WTC11 (cell line): Measurements from ENCODE around the gene PCK2. TPM values are rescaled to one million over a fixed set of nuclear protein-coding genes. Genes with fewer than 3 reads are reported as not detected.

Source experiments
- ATAC-seq: fragments of 200-7000 bp; cut with Tn5 transposase; 2 replicates; pipeline ENCODE4 v1.10.0; 2021; ENCODE audit warnings: mild to moderate bottlenecking, moderate library complexity
- CTCF ChIA-PET: fragments of 300-600 bp; sonication (Branson Sonifier 250); formaldehyde crosslinking; loops from one replicate; lab custom pipeline; 2021; ENCODE audit warnings: antibody characterized with exemption; lab: Charles Lee
- POLR2A ChIA-PET: fragments of 350-600 bp; sonication (Branson Sonifier 250); formaldehyde crosslinking; loops from one replicate; lab custom pipeline; 2021; ENCODE audit warnings: antibody characterized with exemption; lab: Charles Lee
- DNase-seq: peaks from one replicate; pipeline ENCODE4 v3.0.0; 2021; ENCODE audit warnings: low spot score
- H3K27ac Mint-ChIP-seq: 2 replicates; pipeline ENCODE4 v1.8.0; 2021; ENCODE audit warnings: mixed read lengths
- H3K27me3 Mint-ChIP-seq: 2 replicates; pipeline ENCODE4 v1.8.0; 2021; ENCODE audit warnings: low read depth, mild to moderate bottlenecking, moderate library complexity, mixed read lengths
- H3K36me3 Mint-ChIP-seq: 2 replicates; pipeline ENCODE4 v1.8.0; 2021; ENCODE audit warnings: mixed read lengths
- H3K4me1 Mint-ChIP-seq: 2 replicates; pipeline ENCODE4 v1.8.0; 2022; ENCODE audit warnings: mixed read lengths
- H3K4me3 Mint-ChIP-seq: 2 replicates; pipeline ENCODE4 v1.8.0; 2021; ENCODE audit warnings: mild to moderate bottlenecking, moderate library complexity, mixed read lengths
- H3K9me3 Mint-ChIP-seq: 2 replicates; pipeline ENCODE4 v1.8.0; 2021; ENCODE audit warnings: mixed read lengths
- ATF1 ChIP-seq: sonication (generic); formaldehyde crosslinking; IDR thresholded peaks from 2 replicates; pipeline ENCODE4 v1.8.1; 2023; ENCODE audit warnings: mild to moderate bottlenecking, moderate library complexity, missing genetic modification reagents
- ELF4 ChIP-seq: sonication (generic); formaldehyde crosslinking; IDR thresholded peaks from 2 replicates; pipeline ENCODE4 v1.8.1; 2022; ENCODE audit warnings: low read depth, mild to moderate bottlenecking, moderate library complexity, missing genetic modification reagents
- GRHL2 ChIP-seq: fragments of 250-450 bp; sonication (Bioruptor Pico); IDR thresholded peaks from 2 replicates; pipeline ENCODE4 v1.8.0; 2022; ENCODE audit warnings: mild to moderate bottlenecking, moderate library complexity; ENCODE audit not compliant: insufficient replicate concordance, severe bottlenecking
- JUN ChIP-seq: sonication (generic); formaldehyde crosslinking; IDR thresholded peaks from 2 replicates; pipeline ENCODE4 v1.8.0; 2023; ENCODE audit warnings: mild to moderate bottlenecking, missing genetic modification reagents
- MXD4 ChIP-seq: fragments of 250-450 bp; sonication (Bioruptor Pico); IDR thresholded peaks from 2 replicates; pipeline ENCODE4 v1.8.0; 2021; ENCODE audit warnings: mild to moderate bottlenecking, moderate library complexity, borderline replicate concordance
- NR3C1 ChIP-seq: sonication (generic); formaldehyde crosslinking; conservative IDR thresholded peaks from 2 replicates; pipeline ENCODE4 v1.8.1; 2023; ENCODE audit warnings: low read depth, mild to moderate bottlenecking, missing genetic modification reagents
- TP53 ChIP-seq: sonication (generic); formaldehyde crosslinking; IDR thresholded peaks from 2 replicates; pipeline ENCODE4 v1.8.1; 2023; ENCODE audit warnings: mild to moderate bottlenecking, missing genetic modification reagents
- ZNF219 ChIP-seq: sonication (generic); formaldehyde crosslinking; IDR thresholded peaks from 2 replicates; pipeline ENCODE4 v1.8.0; 2023; ENCODE audit warnings: missing genetic modification reagents, mild to moderate bottlenecking, borderline replicate concordance
- ZNF263 ChIP-seq: sonication (generic); formaldehyde crosslinking; IDR thresholded peaks from 2 replicates; pipeline ENCODE4 v1.8.1; 2022; ENCODE audit warnings: low read depth, mild to moderate bottlenecking, moderate library complexity, missing genetic modification reagents
- ZNF423 ChIP-seq: fragments of 250-450 bp; sonication (Bioruptor Pico); IDR thresholded peaks from 2 replicates; pipeline ENCODE4 v2.1.2; 2022; ENCODE audit warnings: mild to moderate bottlenecking, moderate library complexity
- ZNF671 ChIP-seq: fragments of 250-450 bp; sonication (Bioruptor Pico); IDR thresholded peaks from 2 replicates; pipeline ENCODE4 v1.8.0; 2021; ENCODE audit warnings: mild to moderate bottlenecking
- total RNA-seq: library from RNA; stranded (reverse); gene quantifications from 3 replicates; pipeline ENCODE4 v1.2.3, GENCODE V29; 2021
- TF ChIP-seq, protein P1 (sequence below): sonication (generic); formaldehyde crosslinking; IDR thresholded peaks from 2 replicates; pipeline ENCODE4 v1.8.0; 2022; ENCODE audit warnings: mild to moderate bottlenecking, missing genetic modification reagents
- TF ChIP-seq, protein P2 (sequence below): sonication (generic); formaldehyde crosslinking; IDR thresholded peaks from 2 replicates; pipeline ENCODE4 v1.8.1; 2022; ENCODE audit warnings: mild to moderate bottlenecking, moderate library complexity, missing genetic modification reagents
- TF ChIP-seq, protein P3 (sequence below): sonication (generic); formaldehyde crosslinking; IDR thresholded peaks from 2 replicates; pipeline ENCODE4 v1.8.1; 2022; ENCODE audit warnings: missing genetic modification reagents, borderline replicate concordance
- TF ChIP-seq, protein P4 (sequence below): sonication (generic); formaldehyde crosslinking; conservative IDR thresholded peaks from 2 replicates; pipeline ENCODE4 v1.8.1; 2022; ENCODE audit warnings: mild to moderate bottlenecking, missing genetic modification reagents
- TF ChIP-seq, protein P5 (sequence below): sonication (generic); formaldehyde crosslinking; IDR thresholded peaks from 2 replicates; pipeline ENCODE4 v1.8.0; 2022; ENCODE audit warnings: missing genetic modification reagents
- TF ChIP-seq, protein P6 (sequence below): sonication (generic); formaldehyde crosslinking; IDR thresholded peaks from 2 replicates; pipeline ENCODE4 v1.8.1; 2023; ENCODE audit warnings: mild to moderate bottlenecking, missing genetic modification reagents
- TF ChIP-seq, protein P7 (sequence below): fragments of 250-450 bp; sonication (Bioruptor Pico); IDR thresholded peaks from 2 replicates; pipeline ENCODE4 v1.8.0; 2021; ENCODE audit warnings: mild to moderate bottlenecking
- TF ChIP-seq, protein P8 (sequence below): sonication (generic); formaldehyde crosslinking; IDR thresholded peaks from 2 replicates; pipeline ENCODE4 v1.8.0; 2023; ENCODE audit warnings: missing genetic modification reagents

PCK2 gene
- total RNA-seq, 1 experiment from 2014 or later = 67.0 TPM

DNA sequence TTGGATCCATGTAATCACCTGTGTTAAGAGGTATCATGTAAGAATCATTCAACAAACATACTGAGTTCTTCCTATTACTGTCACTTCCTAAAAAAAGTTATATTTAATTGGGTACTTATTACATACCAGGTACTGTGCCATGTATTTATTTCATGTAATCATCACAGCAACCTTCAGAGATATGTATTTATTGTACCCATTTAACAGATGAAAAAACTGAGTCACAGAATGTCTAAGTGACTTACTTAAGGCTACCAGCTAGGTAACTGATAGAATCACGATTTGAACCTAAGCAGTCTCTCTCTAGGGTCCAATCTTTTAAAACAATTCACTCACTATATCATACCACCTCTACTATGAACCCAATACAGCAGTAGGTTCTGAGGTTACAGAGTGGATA is 50.3 kb downstream of the PCK2 start (continued):
- TF ChIP-seq, protein P1, sequence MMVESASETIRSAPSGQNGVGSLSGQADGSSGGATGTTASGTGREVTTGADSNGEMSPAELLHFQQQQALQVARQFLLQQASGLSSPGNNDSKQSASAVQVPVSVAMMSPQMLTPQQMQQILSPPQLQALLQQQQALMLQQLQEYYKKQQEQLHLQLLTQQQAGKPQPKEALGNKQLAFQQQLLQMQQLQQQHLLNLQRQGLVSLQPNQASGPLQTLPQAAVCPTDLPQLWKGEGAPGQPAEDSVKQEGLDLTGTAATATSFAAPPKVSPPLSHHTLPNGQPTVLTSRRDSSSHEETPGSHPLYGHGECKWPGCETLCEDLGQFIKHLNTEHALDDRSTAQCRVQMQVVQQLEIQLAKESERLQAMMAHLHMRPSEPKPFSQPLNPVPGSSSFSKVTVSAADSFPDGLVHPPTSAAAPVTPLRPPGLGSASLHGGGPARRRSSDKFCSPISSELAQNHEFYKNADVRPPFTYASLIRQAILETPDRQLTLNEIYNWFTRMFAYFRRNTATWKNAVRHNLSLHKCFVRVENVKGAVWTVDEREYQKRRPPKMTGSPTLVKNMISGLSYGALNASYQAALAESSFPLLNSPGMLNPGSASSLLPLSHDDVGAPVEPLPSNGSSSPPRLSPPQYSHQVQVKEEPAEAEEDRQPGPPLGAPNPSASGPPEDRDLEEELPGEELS = no peak
- TF ChIP-seq, protein P2, sequence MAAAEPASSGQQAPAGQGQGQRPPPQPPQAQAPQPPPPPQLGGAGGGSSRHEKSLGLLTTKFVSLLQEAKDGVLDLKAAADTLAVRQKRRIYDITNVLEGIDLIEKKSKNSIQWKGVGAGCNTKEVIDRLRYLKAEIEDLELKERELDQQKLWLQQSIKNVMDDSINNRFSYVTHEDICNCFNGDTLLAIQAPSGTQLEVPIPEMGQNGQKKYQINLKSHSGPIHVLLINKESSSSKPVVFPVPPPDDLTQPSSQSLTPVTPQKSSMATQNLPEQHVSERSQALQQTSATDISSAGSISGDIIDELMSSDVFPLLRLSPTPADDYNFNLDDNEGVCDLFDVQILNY (CRISPR knock-in tag) = no peak
- TF ChIP-seq, protein P3, sequence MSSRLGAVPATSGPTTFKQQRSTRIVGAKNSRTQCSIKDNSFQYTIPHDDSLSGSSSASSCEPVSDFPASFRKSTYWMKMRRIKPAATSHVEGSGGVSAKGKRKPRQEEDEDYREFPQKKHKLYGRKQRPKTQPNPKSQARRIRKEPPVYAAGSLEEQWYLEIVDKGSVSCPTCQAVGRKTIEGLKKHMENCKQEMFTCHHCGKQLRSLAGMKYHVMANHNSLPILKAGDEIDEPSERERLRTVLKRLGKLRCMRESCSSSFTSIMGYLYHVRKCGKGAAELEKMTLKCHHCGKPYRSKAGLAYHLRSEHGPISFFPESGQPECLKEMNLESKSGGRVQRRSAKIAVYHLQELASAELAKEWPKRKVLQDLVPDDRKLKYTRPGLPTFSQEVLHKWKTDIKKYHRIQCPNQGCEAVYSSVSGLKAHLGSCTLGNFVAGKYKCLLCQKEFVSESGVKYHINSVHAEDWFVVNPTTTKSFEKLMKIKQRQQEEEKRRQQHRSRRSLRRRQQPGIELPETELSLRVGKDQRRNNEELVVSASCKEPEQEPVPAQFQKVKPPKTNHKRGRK (CRISPR knock-in tag) = no peak
- TF ChIP-seq ZNF263 (CRISPR knock-in tag) = no peak
- TF ChIP-seq ZNF423 (CRISPR knock-in tag) = no peak
- TF ChIP-seq, protein P4, sequence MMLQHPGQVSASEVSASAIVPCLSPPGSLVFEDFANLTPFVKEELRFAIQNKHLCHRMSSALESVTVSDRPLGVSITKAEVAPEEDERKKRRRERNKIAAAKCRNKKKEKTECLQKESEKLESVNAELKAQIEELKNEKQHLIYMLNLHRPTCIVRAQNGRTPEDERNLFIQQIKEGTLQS = no peak
- TF ChIP-seq MXD4 (CRISPR knock-in tag) = no peak
- no peak for TF ChIP-seq ATF1 (CRISPR knock-in tag)
- TF ChIP-seq, protein P5, sequence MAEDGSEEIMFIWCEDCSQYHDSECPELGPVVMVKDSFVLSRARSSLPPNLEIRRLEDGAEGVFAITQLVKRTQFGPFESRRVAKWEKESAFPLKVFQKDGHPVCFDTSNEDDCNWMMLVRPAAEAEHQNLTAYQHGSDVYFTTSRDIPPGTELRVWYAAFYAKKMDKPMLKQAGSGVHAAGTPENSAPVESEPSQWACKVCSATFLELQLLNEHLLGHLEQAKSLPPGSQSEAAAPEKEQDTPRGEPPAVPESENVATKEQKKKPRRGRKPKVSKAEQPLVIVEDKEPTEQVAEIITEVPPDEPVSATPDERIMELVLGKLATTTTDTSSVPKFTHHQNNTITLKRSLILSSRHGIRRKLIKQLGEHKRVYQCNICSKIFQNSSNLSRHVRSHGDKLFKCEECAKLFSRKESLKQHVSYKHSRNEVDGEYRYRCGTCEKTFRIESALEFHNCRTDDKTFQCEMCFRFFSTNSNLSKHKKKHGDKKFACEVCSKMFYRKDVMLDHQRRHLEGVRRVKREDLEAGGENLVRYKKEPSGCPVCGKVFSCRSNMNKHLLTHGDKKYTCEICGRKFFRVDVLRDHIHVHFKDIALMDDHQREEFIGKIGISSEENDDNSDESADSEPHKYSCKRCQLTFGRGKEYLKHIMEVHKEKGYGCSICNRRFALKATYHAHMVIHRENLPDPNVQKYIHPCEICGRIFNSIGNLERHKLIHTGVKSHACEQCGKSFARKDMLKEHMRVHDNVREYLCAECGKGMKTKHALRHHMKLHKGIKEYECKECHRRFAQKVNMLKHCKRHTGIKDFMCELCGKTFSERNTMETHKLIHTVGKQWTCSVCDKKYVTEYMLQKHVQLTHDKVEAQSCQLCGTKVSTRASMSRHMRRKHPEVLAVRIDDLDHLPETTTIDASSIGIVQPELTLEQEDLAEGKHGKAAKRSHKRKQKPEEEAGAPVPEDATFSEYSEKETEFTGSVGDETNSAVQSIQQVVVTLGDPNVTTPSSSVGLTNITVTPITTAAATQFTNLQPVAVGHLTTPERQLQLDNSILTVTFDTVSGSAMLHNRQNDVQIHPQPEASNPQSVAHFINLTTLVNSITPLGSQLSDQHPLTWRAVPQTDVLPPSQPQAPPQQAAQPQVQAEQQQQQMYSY (CRISPR knock-in tag) = no peak

DNA sequence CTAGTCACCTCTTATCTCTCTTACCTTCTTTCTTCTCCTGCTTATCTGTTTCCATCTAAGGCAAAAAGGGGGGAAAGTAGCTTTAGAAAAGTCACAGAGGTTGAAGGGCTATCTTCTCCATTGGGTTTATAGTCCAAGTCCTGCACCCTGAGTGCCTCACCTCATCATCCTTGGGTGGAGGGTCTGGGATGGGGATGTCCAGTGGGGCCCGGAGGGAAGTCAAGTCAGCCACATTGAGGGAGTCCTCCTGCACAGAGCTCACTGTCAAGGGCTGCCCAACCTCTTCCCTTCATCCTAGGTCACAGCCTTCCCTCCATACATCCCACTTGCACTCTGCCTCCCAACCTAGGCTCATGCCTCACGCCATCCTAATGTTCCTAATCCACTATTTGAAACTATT is 51.1 kb downstream of the PCK2 start:
- ATAC-seq = no peak
- POLR2A ChIA-PET = interaction anchor here (1.8 to 3.3 kb wide), 2 partner anchors 31 to 63 kb away, joined by 9 to 24 read pairs; partner anchors contain the start of genes DCAF11 and NRL
- Mint-ChIP-seq H3K27ac (no peak overlapping the region), H3K36me3 (peaks cover 29% of the 10 kb centered on the region), H3K4me1 (peaks cover 24% of the 10 kb centered on the region), H3K27me3 (no peaks in the 10 kb centered on the region), H3K4me3 (peak overlapping the region; percentile 99), H3K9me3 (no peaks in the 10 kb centered on the region)
- CTCF ChIA-PET = interaction anchor here (1.4 to 4.1 kb wide), 3 partner anchors 16 to 126 kb away, joined by 4 to 55 read pairs (median 12); partner anchors contain the start of gene IRF9
- no peak for DNase-seq
- TF ChIP-seq, protein P6, sequence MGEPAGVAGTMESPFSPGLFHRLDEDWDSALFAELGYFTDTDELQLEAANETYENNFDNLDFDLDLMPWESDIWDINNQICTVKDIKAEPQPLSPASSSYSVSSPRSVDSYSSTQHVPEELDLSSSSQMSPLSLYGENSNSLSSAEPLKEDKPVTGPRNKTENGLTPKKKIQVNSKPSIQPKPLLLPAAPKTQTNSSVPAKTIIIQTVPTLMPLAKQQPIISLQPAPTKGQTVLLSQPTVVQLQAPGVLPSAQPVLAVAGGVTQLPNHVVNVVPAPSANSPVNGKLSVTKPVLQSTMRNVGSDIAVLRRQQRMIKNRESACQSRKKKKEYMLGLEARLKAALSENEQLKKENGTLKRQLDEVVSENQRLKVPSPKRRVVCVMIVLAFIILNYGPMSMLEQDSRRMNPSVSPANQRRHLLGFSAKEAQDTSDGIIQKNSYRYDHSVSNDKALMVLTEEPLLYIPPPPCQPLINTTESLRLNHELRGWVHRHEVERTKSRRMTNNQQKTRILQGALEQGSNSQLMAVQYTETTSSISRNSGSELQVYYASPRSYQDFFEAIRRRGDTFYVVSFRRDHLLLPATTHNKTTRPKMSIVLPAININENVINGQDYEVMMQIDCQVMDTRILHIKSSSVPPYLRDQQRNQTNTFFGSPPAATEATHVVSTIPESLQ (CRISPR knock-in tag) = no peak
- TF ChIP-seq ZNF671 (CRISPR knock-in tag) (no peak), ELF4 (no peak), GRHL2 (no peak), TP53 (no peak), ZNF219 (CRISPR knock-in tag) (no peak), NR3C1 (CRISPR knock-in tag) (no peak), JUN (no peak)
- TF ChIP-seq, protein P7, sequence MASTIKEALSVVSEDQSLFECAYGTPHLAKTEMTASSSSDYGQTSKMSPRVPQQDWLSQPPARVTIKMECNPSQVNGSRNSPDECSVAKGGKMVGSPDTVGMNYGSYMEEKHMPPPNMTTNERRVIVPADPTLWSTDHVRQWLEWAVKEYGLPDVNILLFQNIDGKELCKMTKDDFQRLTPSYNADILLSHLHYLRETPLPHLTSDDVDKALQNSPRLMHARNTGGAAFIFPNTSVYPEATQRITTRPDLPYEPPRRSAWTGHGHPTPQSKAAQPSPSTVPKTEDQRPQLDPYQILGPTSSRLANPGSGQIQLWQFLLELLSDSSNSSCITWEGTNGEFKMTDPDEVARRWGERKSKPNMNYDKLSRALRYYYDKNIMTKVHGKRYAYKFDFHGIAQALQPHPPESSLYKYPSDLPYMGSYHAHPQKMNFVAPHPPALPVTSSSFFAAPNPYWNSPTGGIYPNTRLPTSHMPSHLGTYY (CRISPR knock-in tag) = no peak
- TF ChIP-seq, protein P8, sequence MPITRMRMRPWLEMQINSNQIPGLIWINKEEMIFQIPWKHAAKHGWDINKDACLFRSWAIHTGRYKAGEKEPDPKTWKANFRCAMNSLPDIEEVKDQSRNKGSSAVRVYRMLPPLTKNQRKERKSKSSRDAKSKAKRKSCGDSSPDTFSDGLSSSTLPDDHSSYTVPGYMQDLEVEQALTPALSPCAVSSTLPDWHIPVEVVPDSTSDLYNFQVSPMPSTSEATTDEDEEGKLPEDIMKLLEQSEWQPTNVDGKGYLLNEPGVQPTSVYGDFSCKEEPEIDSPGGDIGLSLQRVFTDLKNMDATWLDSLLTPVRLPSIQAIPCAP (CRISPR knock-in tag) = no peak
